ENCODE measurements around the gene GPR158.

The GPR158 gene

GRCh38 chr10:25453619-25454018 is 278.8 kb downstream of the GPR158 start:
- no peak overlapping the region for H3K4me3 ChIP-seq (ENCODE audit: low read length)
- no peak for TF ChIP-seq CTCF (IDR thresholded peaks at IDR 0.05; ENCODE audit: insufficient read depth, low read depth, low read length, missing control alignments)
- DNase-seq (ENCODE audit: low read depth): no peak

DNA sequence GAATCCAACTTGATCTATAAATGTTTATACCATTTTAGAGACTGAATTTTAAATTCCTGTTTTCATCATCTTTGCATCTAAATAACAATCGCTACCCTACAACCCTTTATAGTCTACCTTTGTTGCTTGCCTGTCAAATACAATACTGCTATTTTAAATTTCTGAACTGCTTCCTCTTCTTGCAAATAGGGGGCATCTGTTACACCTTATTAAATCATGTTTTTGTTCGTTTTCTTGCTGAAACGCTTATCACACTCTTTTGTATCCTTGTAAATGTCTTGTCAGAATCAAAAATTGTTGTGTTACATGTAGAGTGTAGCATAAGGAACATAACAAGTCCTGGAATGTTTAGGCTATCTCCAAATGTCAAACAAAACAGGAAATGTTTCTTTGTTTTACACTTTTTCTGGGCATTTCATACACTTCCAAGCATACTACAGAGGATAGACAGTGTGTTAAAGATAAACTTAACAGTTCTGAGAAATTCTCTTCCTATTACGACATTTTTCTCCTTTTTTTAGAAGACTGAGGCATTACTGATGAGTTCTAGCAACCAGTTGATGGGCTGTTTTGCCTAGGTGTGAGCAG is 281.3 kb downstream of the GPR158 start:
- no peak overlapping the region for H3K4me3 ChIP-seq (ENCODE audit: low read length)
- no peak for DNase-seq (ENCODE audit: low read depth)
- TF ChIP-seq CTCF (IDR thresholded peaks at IDR 0.05; ENCODE audit: insufficient read depth, low read depth, low read length, missing control alignments): no peak

GRCh38 chr10:25457552-25457951 is 282.8 kb downstream of the GPR158 start:
- TF ChIP-seq CTCF (IDR thresholded peaks at IDR 0.05; ENCODE audit: insufficient read depth, low read depth, low read length, missing control alignments): no peak
- no peak for DNase-seq (ENCODE audit: low read depth)
- H3K4me3 ChIP-seq (ENCODE audit: low read length): no peak overlapping the region

- TF ChIP-seq CTCF (IDR thresholded peaks at IDR 0.05; ENCODE audit: insufficient read depth, low read depth, low read length, missing control alignments): no peak
- no peak for DNase-seq (ENCODE audit: low read depth)
- no peak overlapping the region for H3K4me3 ChIP-seq (ENCODE audit: low read length)
Observed at GRCh38 chr10:25465582-25466372, 291.0 kb downstream of the GPR158 start.

DNA sequence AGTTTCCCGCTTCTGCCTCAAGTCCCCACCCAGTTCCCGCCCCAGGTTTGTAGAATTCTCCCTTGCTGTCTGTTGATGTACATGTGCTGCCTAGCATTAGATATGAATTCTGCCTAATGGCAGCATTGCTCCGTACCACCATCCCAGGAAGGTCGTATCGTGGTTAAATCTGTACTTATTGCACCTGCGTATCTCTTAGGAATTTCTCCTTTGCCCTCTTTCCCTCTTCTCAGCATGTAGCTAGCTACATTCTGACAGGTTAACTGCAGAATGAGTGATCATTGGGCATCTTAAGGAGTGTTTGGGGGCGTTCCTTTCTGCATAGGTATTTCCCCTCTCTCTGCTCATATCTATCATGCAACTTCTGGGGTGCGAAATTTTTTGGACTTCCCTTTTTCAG is 293.1 kb downstream of the GPR158 start:
- no peak overlapping the region for H3K4me3 ChIP-seq (ENCODE audit: low read length)
- DNase-seq (ENCODE audit: low read depth): no peak
- TF ChIP-seq CTCF (IDR thresholded peaks at IDR 0.05; ENCODE audit: insufficient read depth, low read depth, low read length, missing control alignments): no peak

DNA sequence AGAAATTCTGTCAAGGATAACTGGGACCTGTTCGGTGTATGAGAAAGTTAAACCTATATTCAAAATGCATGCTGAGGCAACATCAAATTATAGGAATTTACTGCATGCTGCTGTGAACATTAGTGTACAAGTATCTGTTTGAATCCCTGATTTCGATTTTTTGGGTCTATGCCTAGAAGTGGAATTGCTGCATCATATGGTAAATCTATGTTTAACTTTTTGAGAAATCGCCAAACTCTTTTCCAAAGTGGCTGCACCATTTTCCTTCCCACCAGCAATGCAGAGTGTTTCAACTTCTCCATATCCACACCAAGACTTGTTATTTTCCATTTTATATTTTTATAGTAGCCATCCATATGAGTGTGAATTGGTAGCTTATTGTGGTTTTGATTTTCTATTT is 306.7 kb downstream of the GPR158 start:
- no peak for DNase-seq (ENCODE audit: low read depth)
- no peak for TF ChIP-seq CTCF (IDR thresholded peaks at IDR 0.05; ENCODE audit: insufficient read depth, low read depth, low read length, missing control alignments)
- no peak overlapping the region for H3K4me3 ChIP-seq (ENCODE audit: low read length)

DNA sequence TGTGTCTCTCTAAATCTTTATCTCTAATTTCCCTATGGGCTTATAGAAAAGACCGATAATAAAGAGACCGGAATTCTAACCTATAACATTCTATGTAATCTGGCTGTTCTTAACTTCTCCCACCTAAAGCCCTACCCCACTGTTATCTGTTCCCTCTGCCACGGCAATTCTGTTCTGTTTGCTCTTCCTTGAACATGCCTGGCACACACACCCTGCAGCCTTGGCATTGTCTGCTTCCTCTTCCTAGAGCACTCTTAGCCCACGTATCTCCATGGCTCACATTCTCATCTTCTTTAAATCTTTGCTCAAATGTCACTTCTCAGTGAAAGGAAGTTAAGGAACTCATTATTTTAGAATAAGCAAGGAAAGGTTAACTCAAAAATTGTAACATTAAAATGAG is 309.2 kb downstream of the GPR158 start:
- DNase-seq (ENCODE audit: low read depth): no peak
- no peak for TF ChIP-seq CTCF (IDR thresholded peaks at IDR 0.05; ENCODE audit: insufficient read depth, low read depth, low read length, missing control alignments)
- H3K4me3 ChIP-seq (ENCODE audit: low read length): no peak overlapping the region

All from epithelial cell of esophagus (primary cell).